HCT116 (cell line): ENCODE measurements around the gene RTTN. TPM values are rescaled to one million over a fixed set of nuclear protein-coding genes. Genes with fewer than 3 reads are reported as not detected.

Source experiments
- ATAC-seq: fragments of 200-7000 bp; cut with Tn5 transposase; 2 replicates; pipeline ENCODE4 v1.9.1; 2020; ENCODE audit warnings: mild to moderate bottlenecking, moderate library complexity
- BruUV-seq: library from RNA; stranded (reverse); fragments of 400-500 nt; replicated peaks from 2 replicates; lab custom pipeline; 2021; lab: Mats Ljungman, UMichigan
- CTCF ChIA-PET: fragments of 300-600 bp; sonication (Branson Sonifier 250); formaldehyde crosslinking; loops from one replicate; lab custom pipeline; 2021; ENCODE audit warnings: antibody characterized with exemption; lab: Charles Lee
- POLR2A ChIA-PET: fragments of 300-600, 350-600 bp; sonication (Branson Sonifier 250); formaldehyde crosslinking; loops from one replicate; lab custom pipeline; 2021; ENCODE audit warnings: antibody characterized with exemption; lab: Charles Lee
- RAD21 ChIA-PET, 2 experiments: fragments of 300-600 bp; sonication (Branson Sonifier 250); formaldehyde crosslinking; loops; one replicate each; lab custom pipeline; 2023; ENCODE audit warnings: low total read pairs in 2 of 2; ENCODE audit not compliant: uncharacterized antibody in 2 of 2, unreplicated experiment in 2 of 2, low non-redundant PET in 1 of 2; lab: Charles Lee
- DNase-seq: peaks from one replicate; pipeline ENCODE4 v3.0.0-alpha.2; 2010; ENCODE audit warnings: low read depth, low spot score
- H2AFZ ChIP-seq: fragments of 200-600 bp; shearing (Covaris generic), sonication (generic); 2 replicates; pipeline ENCODE4 v1.6.1; 2017; ENCODE audit warnings: low read depth, mixed run types, mixed read lengths, antibody characterized with exemption, low read length; ENCODE audit not compliant: poor library complexity, severe bottlenecking
- H3K27ac ChIP-seq: 2 replicates; pipeline ENCODE4 v1.5.1; 2012; ENCODE audit warnings: low read depth, low read length
- H3K27me3 ChIP-seq: fragments of 200-600 bp; sonication (generic); 2 replicates; pipeline ENCODE4 v1.6.1; 2016; ENCODE audit warnings: mixed run types, low read length, mixed read lengths; ENCODE audit not compliant: insufficient read depth
- H3K36me3 ChIP-seq, 2 experiments: fragments of 200-500 bp in 1 of 2; fragments of 200-600 bp in 1 of 2; sonication (Bioruptor generic) in 1 of 2; sonication (generic) in 1 of 2; 2 replicates each; pipeline versions ENCODE4 v1.5.1 to v1.6.1; 2014 to 2016; ENCODE audit warnings: low read length in 2 of 2, inconsistent platforms in 1 of 2, mixed read lengths in 1 of 2, mixed run types in 1 of 2; ENCODE audit not compliant: insufficient read depth in 2 of 2, control insufficient read depth in 1 of 2
- H3K4me1 ChIP-seq, 2 experiments: fragments of 200-600 bp in 1 of 2; sonication (generic) in 1 of 2; 2 replicates each; pipeline versions ENCODE4 v1.5.1 to v1.6.1; 2012 to 2017; ENCODE audit warnings: low read length in 2 of 2, inconsistent platforms in 1 of 2, mild to moderate bottlenecking in 1 of 2, mixed read lengths in 1 of 2, mixed run types in 1 of 2, moderate library complexity in 1 of 2; ENCODE audit not compliant: insufficient read depth in 2 of 2, control insufficient read depth in 1 of 2
- H3K4me2 ChIP-seq: fragments of 200-600 bp; sonication (generic); 2 replicates; pipeline ENCODE4 v1.6.1; 2017; ENCODE audit warnings: mixed run types, low read length, mixed read lengths
- H3K4me3 ChIP-seq, 2 experiments: fragments of 200-600 bp in 1 of 2; sonication (generic) in 1 of 2; replicated peaks in 1 of 2; 2 replicates each; pipeline ENCODE4 v1.5.1; 2011 to 2016; ENCODE audit warnings: low read length in 2 of 2, control low read depth in 1 of 2, low read depth in 1 of 2, mild to moderate bottlenecking in 1 of 2, mixed read lengths in 1 of 2, mixed run types in 1 of 2
- H3K79me2 ChIP-seq: fragments of 200-600 bp; sonication (generic); 2 replicates; pipeline ENCODE4 v1.6.1; 2017; ENCODE audit warnings: mild to moderate bottlenecking, mixed run types, low read length, moderate library complexity, mixed read lengths; ENCODE audit not compliant: insufficient read depth
- H3K9ac ChIP-seq: fragments of 200-600 bp; sonication (generic); 2 replicates; pipeline ENCODE4 v1.6.1; 2016; ENCODE audit warnings: low read length, mixed read lengths
- H3K9me2 ChIP-seq: fragments of 200-600 bp; sonication (generic), shearing (Covaris generic); 2 replicates; pipeline ENCODE4 v1.6.1; 2017; ENCODE audit warnings: mixed run types, mild to moderate bottlenecking, moderate library complexity; ENCODE audit not compliant: insufficient read depth
- H3K9me3 ChIP-seq, 2 experiments: fragments of 200-500 bp in 1 of 2; fragments of 200-600 bp in 1 of 2; sonication (Bioruptor generic) in 1 of 2; sonication (generic) in 1 of 2; 2 replicates each; pipeline ENCODE4 v1.6.1; 2014 to 2017; ENCODE audit warnings: low read length in 2 of 2, mixed read lengths in 2 of 2, inconsistent platforms in 1 of 2, low read depth in 1 of 2, mild to moderate bottlenecking in 1 of 2, mixed run types in 1 of 2, moderate library complexity in 1 of 2; ENCODE audit not compliant: control insufficient read depth in 1 of 2, insufficient read depth in 1 of 2
- H4K20me1 ChIP-seq: fragments of 200-600 bp; sonication (generic), shearing (Covaris generic); 2 replicates; pipeline ENCODE4 v1.6.1; 2017; ENCODE audit warnings: mixed run types, mild to moderate bottlenecking, moderate library complexity; ENCODE audit not compliant: insufficient read depth
- CBX3 ChIP-seq: IDR thresholded peaks from 2 replicates; pipeline ENCODE4 v1.6.1; 2012; ENCODE audit warnings: low read depth
- ELF1 ChIP-seq: IDR thresholded peaks from 2 replicates; pipeline ENCODE4 v1.6.1; 2012; ENCODE audit warnings: low read depth, borderline replicate concordance
- EZH2phosphoT487 ChIP-seq: fragments of 200-600 bp; IDR thresholded peaks from 2 replicates; pipeline ENCODE4 v1.6.1; 2018; ENCODE audit warnings: antibody characterized with exemption, borderline replicate concordance
- POLR2A ChIP-seq: IDR thresholded peaks from 2 replicates; pipeline ENCODE4 v1.7.0; 2011; ENCODE audit warnings: borderline replicate concordance; ENCODE audit not compliant: insufficient read depth, insufficient read length; ENCODE audit errors: extremely low read depth
- REST ChIP-seq: IDR thresholded peaks from 2 replicates; pipeline ENCODE4 v1.6.1; 2012; ENCODE audit warnings: low read depth
- SP1 ChIP-seq: IDR thresholded peaks from 2 replicates; pipeline ENCODE4 v1.6.1; 2012; ENCODE audit warnings: low read depth
- SRF ChIP-seq: IDR thresholded peaks from 2 replicates; pipeline ENCODE4 v1.6.1; 2012; ENCODE audit warnings: low read depth
- TCF7L2 ChIP-seq: IDR thresholded peaks from 2 replicates; pipeline ENCODE4 v1.7.0; 2011; ENCODE audit warnings: borderline replicate concordance, inconsistent platforms; ENCODE audit not compliant: insufficient read depth, insufficient read length; ENCODE audit errors: extremely low read depth
- ZNF274 ChIP-seq: fragments of 200-500 bp; sonication (Bioruptor generic); IDR thresholded peaks from 2 replicates; pipeline ENCODE4 v1.6.1; 2014; ENCODE audit warnings: mild to moderate bottlenecking, low read depth, low read length, inconsistent platforms
- intact Hi-C: fragments of 100-400 bp; cut with micrococcal nuclease; formaldehyde crosslinking; loops from 2 replicates; pipeline ENCODE4 v1.10.0; 2022
- total RNA-seq: library from RNA; stranded (reverse); gene quantifications from one replicate; pipeline ENCODE4 v1.2.1, GENCODE V29; 2021; ENCODE audit not compliant: unreplicated experiment
- TF ChIP-seq, protein P1 (sequence below): IDR thresholded peaks from 2 replicates; pipeline ENCODE4 v1.6.1; 2011; ENCODE audit warnings: mild to moderate bottlenecking, low read length, moderate library complexity; ENCODE audit not compliant: insufficient replicate concordance; ENCODE audit errors: extremely low read depth

Gene RTTN
- total RNA-seq, 1 experiment from 2014 or later = 41.2 TPM

- DNase-seq = no peak
- Histone ChIP-seq H2AFZ (no peak overlapping the region), H3K4me3 (no peak overlapping the region), H3K36me3 (peaks cover 6 to 15% of the 10 kb centered on the region in 2 experiments), H3K9me3 (no peaks in the 10 kb centered on the region), H4K20me1 (no peaks in the 10 kb centered on the region), H3K4me1 (peaks cover 48 to 55% of the 10 kb centered on the region in 2 experiments), H3K9ac (no peak overlapping the region), H3K79me2 (peaks cover 65% of the 10 kb centered on the region), H3K9me2 (no peaks in the 10 kb centered on the region), H3K27ac (peak overlapping the region; percentile 97), H3K27me3 (no peaks in the 10 kb centered on the region), H3K4me2 (peak overlapping the region; percentile 52; the same call in 1 of the 2 replicates)
- TF ChIP-seq SP1 = no peak
- intact Hi-C loops = loop anchor here (5.0 kb wide), 3 partner anchors 109 to 249 kb away; no protein-coding TSS in a partner anchor
- BruUV-seq = no TSS peak
- ChIA-PET CTCF (interaction anchor here (3.0 kb wide), 1 partner anchor 13 kb away, joined by 18 read pairs; no protein-coding TSS in a partner anchor), RAD21 (no interaction called here), POLR2A (interaction anchor here (0.9 kb wide), 1 partner anchor 12 kb away, joined by 3 read pairs; no protein-coding TSS in a partner anchor)
- no peak for ATAC-seq
Measured at GRCh38 chr18:70183441-70183840, 22.0 kb downstream of the RTTN start.

DNA sequence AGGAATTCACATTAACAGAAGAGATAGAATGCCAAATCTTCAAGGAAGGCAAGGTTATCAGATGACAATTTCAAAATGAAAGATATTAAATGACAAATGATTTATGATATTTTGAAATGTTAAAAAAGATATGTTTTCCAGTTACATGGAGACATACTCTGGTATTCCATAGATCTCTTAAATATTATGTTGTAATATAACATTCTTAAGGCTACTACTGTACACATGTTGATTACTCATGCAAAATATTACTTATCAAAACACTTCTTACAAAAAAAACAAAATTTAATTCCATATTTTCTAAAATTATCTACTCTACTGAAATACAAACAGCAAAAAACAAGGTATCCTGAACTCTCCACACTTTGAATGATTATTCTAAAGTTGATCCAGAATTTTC, 22.9 kb downstream of the RTTN start:
- RAD21 ChIA-PET = no interaction called here
- Histone ChIP-seq H3K36me3 (peaks cover 0 to 13% of the 10 kb centered on the region in 2 experiments; a peak in 2 of 4 replicates), H3K27me3 (no peaks in the 10 kb centered on the region)
- TF ChIP-seq POLR2A = no peak
- TF ChIP-seq, protein P1, sequence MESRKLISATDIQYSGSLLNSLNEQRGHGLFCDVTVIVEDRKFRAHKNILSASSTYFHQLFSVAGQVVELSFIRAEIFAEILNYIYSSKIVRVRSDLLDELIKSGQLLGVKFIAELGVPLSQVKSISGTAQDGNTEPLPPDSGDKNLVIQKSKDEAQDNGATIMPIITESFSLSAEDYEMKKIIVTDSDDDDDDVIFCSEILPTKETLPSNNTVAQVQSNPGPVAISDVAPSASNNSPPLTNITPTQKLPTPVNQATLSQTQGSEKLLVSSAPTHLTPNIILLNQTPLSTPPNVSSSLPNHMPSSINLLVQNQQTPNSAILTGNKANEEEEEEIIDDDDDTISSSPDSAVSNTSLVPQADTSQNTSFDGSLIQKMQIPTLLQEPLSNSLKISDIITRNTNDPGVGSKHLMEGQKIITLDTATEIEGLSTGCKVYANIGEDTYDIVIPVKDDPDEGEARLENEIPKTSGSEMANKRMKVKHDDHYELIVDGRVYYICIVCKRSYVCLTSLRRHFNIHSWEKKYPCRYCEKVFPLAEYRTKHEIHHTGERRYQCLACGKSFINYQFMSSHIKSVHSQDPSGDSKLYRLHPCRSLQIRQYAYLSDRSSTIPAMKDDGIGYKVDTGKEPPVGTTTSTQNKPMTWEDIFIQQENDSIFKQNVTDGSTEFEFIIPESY = no peak
- TF ChIP-seq EZH2phosphoT487 = no peak
- no peak for TF ChIP-seq TCF7L2
- no peak for TF ChIP-seq ELF1
- TF ChIP-seq CBX3 = no peak
- no peak for TF ChIP-seq REST
- no peak for TF ChIP-seq SP1
- TF ChIP-seq ZNF274 = no peak
- TF ChIP-seq SRF = no peak

More for the DNA sequence above, 22.9 kb downstream of the RTTN start:
- Histone ChIP-seq H3K79me2 (peaks cover 73% of the 10 kb centered on the region), H3K27ac (peak overlapping the region; percentile 97; the same call in 1 of the 2 replicates), H3K4me3 (no peak overlapping the region), H3K9me2 (no peaks in the 10 kb centered on the region), H4K20me1 (no peaks in the 10 kb centered on the region), H3K4me2 (peak overlapping the region; percentile 52; the same call in 1 of the 2 replicates), H3K4me1 (peaks cover 53 to 64% of the 10 kb centered on the region in 2 experiments), H2AFZ (no peak overlapping the region), H3K9me3 (no peaks in the 10 kb centered on the region), H3K9ac (peak overlapping the region; percentile 57; the same call in 1 of the 2 replicates)
- intact Hi-C loops = loop anchor here (5.0 kb wide), 3 partner anchors 110 to 250 kb away; no protein-coding TSS in a partner anchor
- no TSS peak for BruUV-seq
- ChIA-PET CTCF (no interaction called here), POLR2A (interaction anchor here (0.9 kb wide), 1 partner anchor 13 kb away, joined by 3 read pairs; no protein-coding TSS in a partner anchor)
- ATAC-seq = no peak
- no peak for DNase-seq
